22Rv1 (cell line): ENCODE data around the gene MIS18A.

ENCODE experiments used
- ZFX ChIP-seq: fragments of 450-650 bp; IDR thresholded peaks from 2 replicates; pipeline ENCODE4 v1.6.1; 2017; ENCODE audit warnings: antibody characterized with exemption, borderline replicate concordance
- TF ChIP-seq, protein P1 (sequence below): fragments of 450-650 bp; IDR thresholded peaks from 2 replicates; pipeline ENCODE4 v1.5.1; 2017; ENCODE audit warnings: mild to moderate bottlenecking

DNA sequence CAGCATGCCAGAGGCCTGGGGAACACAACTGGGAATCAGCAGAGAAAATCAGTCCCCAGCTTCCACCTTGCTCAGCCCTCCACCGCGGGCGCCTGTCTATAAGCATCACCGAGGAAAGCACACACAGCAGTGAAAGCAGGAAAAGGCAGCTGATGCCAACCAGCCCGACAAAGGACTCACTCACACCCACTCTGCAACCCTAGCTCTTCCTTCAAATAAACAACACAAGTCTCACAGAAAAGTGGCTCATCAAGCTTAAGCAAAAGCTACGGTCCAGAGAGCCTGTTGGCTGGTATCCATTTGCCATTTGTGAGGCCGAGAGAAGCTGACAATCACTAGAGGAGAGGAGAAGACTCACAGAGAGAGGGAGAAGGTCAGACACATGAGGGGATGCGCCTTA is 46.9 kb upstream of the MIS18A start:
- TF ChIP-seq, protein P1, sequence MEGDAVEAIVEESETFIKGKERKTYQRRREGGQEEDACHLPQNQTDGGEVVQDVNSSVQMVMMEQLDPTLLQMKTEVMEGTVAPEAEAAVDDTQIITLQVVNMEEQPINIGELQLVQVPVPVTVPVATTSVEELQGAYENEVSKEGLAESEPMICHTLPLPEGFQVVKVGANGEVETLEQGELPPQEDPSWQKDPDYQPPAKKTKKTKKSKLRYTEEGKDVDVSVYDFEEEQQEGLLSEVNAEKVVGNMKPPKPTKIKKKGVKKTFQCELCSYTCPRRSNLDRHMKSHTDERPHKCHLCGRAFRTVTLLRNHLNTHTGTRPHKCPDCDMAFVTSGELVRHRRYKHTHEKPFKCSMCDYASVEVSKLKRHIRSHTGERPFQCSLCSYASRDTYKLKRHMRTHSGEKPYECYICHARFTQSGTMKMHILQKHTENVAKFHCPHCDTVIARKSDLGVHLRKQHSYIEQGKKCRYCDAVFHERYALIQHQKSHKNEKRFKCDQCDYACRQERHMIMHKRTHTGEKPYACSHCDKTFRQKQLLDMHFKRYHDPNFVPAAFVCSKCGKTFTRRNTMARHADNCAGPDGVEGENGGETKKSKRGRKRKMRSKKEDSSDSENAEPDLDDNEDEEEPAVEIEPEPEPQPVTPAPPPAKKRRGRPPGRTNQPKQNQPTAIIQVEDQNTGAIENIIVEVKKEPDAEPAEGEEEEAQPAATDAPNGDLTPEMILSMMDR: no peak
- TF ChIP-seq ZFX: no peak
